IMR-90 (cell line): ENCODE data around the gene TP63. TPM values are rescaled to one million over a fixed set of nuclear protein-coding genes. Genes with fewer than 3 reads are reported as not detected.

Source experiments
- ATAC-seq: fragments of 200-7000 bp; cut with Tn5 transposase; 2 replicates; pipeline ENCODE4 v1.9.1; 2020; ENCODE audit warnings: low read depth, mild to moderate bottlenecking, moderate library complexity
- BruUV-seq: library from RNA; stranded (reverse); fragments of 400-500 nt; replicated peaks from 2 replicates; lab custom pipeline; 2021; lab: Mats Ljungman, UMichigan
- CTCF ChIA-PET: fragments of 300-600 bp; formaldehyde crosslinking; extraction: SDS; loops from one replicate; lab custom pipeline; 2021; ENCODE audit warnings: antibody characterized with exemption; lab: Yijun Ruan, JAX
- POLR2A ChIA-PET: fragments of 300-600 bp; sonication (Branson Sonifier 250); formaldehyde crosslinking; loops from one replicate; lab custom pipeline; 2022; ENCODE audit warnings: antibody characterized with exemption; ENCODE audit not compliant: unreplicated experiment; lab: Charles Lee
- DNase-seq: peaks from one replicate; pipeline ENCODE4 v3.0.0; 2013
- H2AFZ ChIP-seq: replicated peaks from 2 replicates; pipeline ENCODE3; 2013; ENCODE audit warnings: low read length, mild to moderate bottlenecking; ENCODE audit not compliant: poor library complexity
- H2AK5ac ChIP-seq: 2 replicates; pipeline ENCODE4 v1.6.1; 2013; ENCODE audit warnings: low read depth, low read length, inconsistent platforms
- H2AK9ac ChIP-seq: replicated peaks from 2 replicates; pipeline ENCODE3; 2013; ENCODE audit warnings: mild to moderate bottlenecking, low read depth, low read length, moderate library complexity; ENCODE audit not compliant: poor library complexity
- H2BK120ac ChIP-seq: 2 replicates; pipeline ENCODE4 v1.6.1; 2013; ENCODE audit warnings: low read depth, low read length, inconsistent platforms
- H2BK15ac ChIP-seq: 3 replicates; pipeline ENCODE4 v1.6.1; 2013; ENCODE audit warnings: low read depth, low read length, inconsistent platforms
- H2BK20ac ChIP-seq: 2 replicates; pipeline ENCODE4 v1.6.1; 2013; ENCODE audit warnings: low read depth, mild to moderate bottlenecking, inconsistent platforms, low read length, moderate library complexity
- H2BK5ac ChIP-seq: 2 replicates; pipeline ENCODE4 v1.6.1; 2013; ENCODE audit warnings: mild to moderate bottlenecking, low read depth, low read length, inconsistent platforms; ENCODE audit not compliant: poor library complexity, severe bottlenecking
- H3K14ac ChIP-seq: replicated peaks from 2 replicates; pipeline ENCODE4 v1.6.1; 2013; ENCODE audit warnings: low read depth, low read length, inconsistent platforms
- H3K18ac ChIP-seq: 2 replicates; pipeline ENCODE4 v1.6.1; 2013; ENCODE audit warnings: low read depth, low read length, control low read depth
- H3K23ac ChIP-seq: 2 replicates; pipeline ENCODE4 v1.6.1; 2013; ENCODE audit warnings: low read depth, low read length, inconsistent platforms
- H3K27ac ChIP-seq: 2 replicates; pipeline ENCODE4 v1.5.1; 2013; ENCODE audit warnings: mild to moderate bottlenecking, control low read depth, low read length; ENCODE audit not compliant: insufficient read depth
- H3K27me3 ChIP-seq: 2 replicates; pipeline ENCODE4 v1.6.1; 2013; ENCODE audit warnings: low read length; ENCODE audit not compliant: control insufficient read depth, insufficient read depth
- H3K36me3 ChIP-seq: 2 replicates; pipeline ENCODE4 v1.6.1; 2013; ENCODE audit warnings: low read length, mixed read lengths; ENCODE audit not compliant: control insufficient read depth, insufficient read depth
- H3K4ac ChIP-seq: 2 replicates; pipeline ENCODE4 v1.6.1; 2013; ENCODE audit warnings: low read depth, low read length, inconsistent platforms
- H3K4me1 ChIP-seq: 2 replicates; pipeline ENCODE4 v1.6.1; 2013; ENCODE audit warnings: low read length, mixed read lengths; ENCODE audit not compliant: control insufficient read depth, insufficient read depth
- H3K4me2 ChIP-seq: 2 replicates; pipeline ENCODE4 v1.6.1; 2013; ENCODE audit warnings: low read depth, mild to moderate bottlenecking, control low read depth, low read length, moderate library complexity
- H3K4me3 ChIP-seq: 2 replicates; pipeline ENCODE4 v1.5.1; 2013; ENCODE audit warnings: low read depth, mild to moderate bottlenecking, control low read depth, low read length, moderate library complexity; ENCODE audit not compliant: insufficient read depth
- H3K56ac ChIP-seq: 2 replicates; pipeline ENCODE4 v1.6.1; 2013; ENCODE audit warnings: low read length, inconsistent platforms; ENCODE audit not compliant: insufficient read depth; ENCODE audit errors: extremely low read depth
- H3K79me1 ChIP-seq, 2 experiments: 2 replicates each; pipeline ENCODE4 v1.6.1; 2013; ENCODE audit warnings: low read length in 2 of 2, inconsistent platforms in 1 of 2, low read depth in 1 of 2
- H3K9ac ChIP-seq: 2 replicates; pipeline ENCODE4 v1.6.1; 2013; ENCODE audit warnings: low read depth, low read length, control low read depth
- H3K9me1 ChIP-seq: 2 replicates; pipeline ENCODE4 v1.6.1; 2013; ENCODE audit warnings: low read length, inconsistent platforms; ENCODE audit not compliant: insufficient read depth
- H3K9me3 ChIP-seq: 2 replicates; pipeline ENCODE4 v1.6.1; 2013; ENCODE audit warnings: low read length; ENCODE audit not compliant: control insufficient read depth, insufficient read depth
- H4K20me1 ChIP-seq: 2 replicates; pipeline ENCODE4 v1.6.1; 2013; ENCODE audit warnings: low read length, inconsistent platforms; ENCODE audit not compliant: insufficient read depth
- H4K5ac ChIP-seq: 2 replicates; pipeline ENCODE4 v1.6.1; 2013; ENCODE audit warnings: mild to moderate bottlenecking, low read depth, low read length, control low read depth
- H4K8ac ChIP-seq, 2 experiments: 2 replicates each; pipeline ENCODE4 v1.6.1; 2013; ENCODE audit warnings: low read depth in 2 of 2, low read length in 2 of 2, control low read depth in 1 of 2, inconsistent platforms in 1 of 2
- H4K91ac ChIP-seq: 2 replicates; pipeline ENCODE4 v1.6.1; 2013; ENCODE audit warnings: low read depth, low read length, inconsistent platforms; ENCODE audit not compliant: insufficient read depth
- BHLHE40 ChIP-seq: fragments of 150-350 bp; IDR thresholded peaks from 2 replicates; pipeline ENCODE4 v1.6.1; 2016; ENCODE audit warnings: mild to moderate bottlenecking, low read depth, low read length
- CHD1 ChIP-seq: IDR thresholded peaks from 2 replicates; pipeline ENCODE4 v1.6.1; 2012; ENCODE audit warnings: low read depth, low read length, improper control_type of control experiment
- MAFK ChIP-seq: IDR thresholded peaks from 2 replicates; pipeline ENCODE4 v1.6.1; 2012; ENCODE audit warnings: low read depth, low read length, improper control_type of control experiment
- MAZ ChIP-seq: IDR thresholded peaks from 2 replicates; pipeline ENCODE4 v1.6.1; 2012; ENCODE audit warnings: low read depth, mild to moderate bottlenecking, low read length, improper control_type of control experiment, moderate library complexity, borderline replicate concordance
- NFE2L2 ChIP-seq: fragments of 150-350 bp; IDR thresholded peaks from 2 replicates; pipeline ENCODE4 v1.6.1; 2016; ENCODE audit warnings: low read depth, mild to moderate bottlenecking, low read length
- POLR2A ChIP-seq: IDR thresholded peaks from 2 replicates; pipeline ENCODE4 v1.6.1; 2012; ENCODE audit warnings: mild to moderate bottlenecking, low read depth, low read length
- RAD21 ChIP-seq: IDR thresholded peaks from 2 replicates; pipeline ENCODE4 v1.6.1; 2012; ENCODE audit warnings: low read length, improper control_type of control experiment
- RFX5 ChIP-seq: IDR thresholded peaks from 2 replicates; pipeline ENCODE4 v1.8.0; 2012; ENCODE audit warnings: low read depth, mild to moderate bottlenecking, low read length, moderate library complexity
- SMC3 ChIP-seq: fragments of 150-350 bp; IDR thresholded peaks from 2 replicates; pipeline ENCODE4 v1.6.1; 2016; ENCODE audit warnings: low read depth, mild to moderate bottlenecking, antibody characterized with exemption, low read length, moderate library complexity
- USF2 ChIP-seq: fragments of 150-350 bp; IDR thresholded peaks from 2 replicates; pipeline ENCODE4 v1.6.1; 2017; ENCODE audit warnings: mild to moderate bottlenecking, antibody characterized with exemption, low read length, low read depth
- WGBS, 2 experiments: methylation state at CpG; one replicate each; pipeline versions ENCODE4 v1.1.5 to v1.1.7; 2013; ENCODE audit warnings: missing lambda C conversion rate in 2 of 2; ENCODE audit not compliant: insufficient read length in 1 of 2; ENCODE audit errors: extremely low coverage in 2 of 2; 5-methylcytosine and 5-hydroxymethylcytosine counted together
- dilution Hi-C: fragments of 300-500 bp; cut with HindIII; formaldehyde crosslinking; loops from one replicate; pipeline ENCODE4 v1.14.3; 2018; ENCODE audit warnings: low sequenced_read_pairs; ENCODE audit not compliant: unreplicated experiment
- in situ Hi-C: fragments of 300-500 bp; cut with MboI; formaldehyde crosslinking; loops from 3 replicates; pipeline ENCODE4 v1.14.3; 2019; ENCODE audit warnings: low sequenced_read_pairs, inconsistent platforms, mixed read lengths
- intact Hi-C: fragments of 100-400 bp; cut with micrococcal nuclease; formaldehyde crosslinking; loops from 2 replicates; pipeline ENCODE4 v1.10.0; 2022
- polyA plus RNA-seq, 3 experiments: library from polyadenylated mRNA; depleted of rRNA; stranded (reverse); fragments of >200 nt; gene quantifications; 2 replicates each; pipeline ENCODE4 v1.2.3, GENCODE V29; 2012; ENCODE audit warnings: low replicate concordance in 1 of 3
- total RNA-seq: library from RNA; depleted of rRNA; stranded (reverse); fragments of >200 nt; gene quantifications from 2 replicates; pipeline ENCODE4 v1.2.3, GENCODE V29; 2012

TP63 gene
- total and polyA plus RNA-seq, 2 of the 4 experiments (the other 2 are of a cell fraction) = not detected

- Histone ChIP-seq H3K56ac (no peak overlapping the region), H2BK20ac (no peak overlapping the region), H4K8ac (no peak overlapping the region), H3K14ac (no peak overlapping the region), H3K4ac (no peak overlapping the region), H2AK5ac (no peak overlapping the region), H4K91ac (no peak overlapping the region), H3K9ac (no peak overlapping the region), H2AFZ (no peak overlapping the region), H3K4me1 (no peaks in the 10 kb centered on the region), H4K5ac (no peak overlapping the region), H2BK120ac (no peak overlapping the region), H3K9me3 (peaks cover 3% of the 10 kb centered on the region), H2BK5ac (no peak overlapping the region), H3K36me3 (no peaks in the 10 kb centered on the region), H3K9me1 (no peaks in the 10 kb centered on the region), H3K23ac (no peak overlapping the region), H3K27ac (no peak overlapping the region), H3K4me3 (no peak overlapping the region), H3K27me3 (no peaks in the 10 kb centered on the region; the same call in 1 of the 2 replicates), H2AK9ac (no peak overlapping the region), H3K4me2 (no peak overlapping the region), H3K79me1 (no peaks in the 10 kb centered on the region), H2BK15ac (no peak overlapping the region), H3K18ac (no peak overlapping the region), H4K20me1 (no peaks in the 10 kb centered on the region)
- ChIA-PET POLR2A (no interaction called here), CTCF (no interaction called here)
- DNase-seq (no peak), ATAC-seq (no peak)
- intact Hi-C loops = no loop called here
- dilution Hi-C loops = no loop called here
- TF ChIP-seq MAZ (no peak), SMC3 (no peak), NFE2L2 (no peak), USF2 (no peak), BHLHE40 (no peak), CHD1 (no peak), POLR2A (no peak), RAD21 (no peak), RFX5 (no peak), MAFK (no peak)
- BruUV-seq = no TSS peak
- WGBS, 2 experiments = no CpG with 5 or more reads among the region's 2 CpGs
- in situ Hi-C loops = no loop called here
Measured at GRCh38 chr3:189740156-189740555, 109.0 kb downstream of the TP63 start.
